GM23248 (cell line): Measurements from ENCODE around the gene ANKRD27.

Experiments used
- EZH2 ChIP-seq: fragments of 200-600 bp; sonication (generic); IDR thresholded peaks from 2 replicates; pipeline ENCODE4 v1.6.1; 2018; ENCODE audit warnings: antibody characterized with exemption, mild to moderate bottlenecking; ENCODE audit not compliant: insufficient read depth, poor library complexity, severe bottlenecking
- EZH2phosphoT487 ChIP-seq: fragments of 200-600 bp; sonication (generic); IDR thresholded peaks from 2 replicates; pipeline ENCODE4 v1.6.1; 2018; ENCODE audit warnings: antibody characterized with exemption, moderate library complexity, mild to moderate bottlenecking, low read depth; ENCODE audit not compliant: insufficient read depth

DNA sequence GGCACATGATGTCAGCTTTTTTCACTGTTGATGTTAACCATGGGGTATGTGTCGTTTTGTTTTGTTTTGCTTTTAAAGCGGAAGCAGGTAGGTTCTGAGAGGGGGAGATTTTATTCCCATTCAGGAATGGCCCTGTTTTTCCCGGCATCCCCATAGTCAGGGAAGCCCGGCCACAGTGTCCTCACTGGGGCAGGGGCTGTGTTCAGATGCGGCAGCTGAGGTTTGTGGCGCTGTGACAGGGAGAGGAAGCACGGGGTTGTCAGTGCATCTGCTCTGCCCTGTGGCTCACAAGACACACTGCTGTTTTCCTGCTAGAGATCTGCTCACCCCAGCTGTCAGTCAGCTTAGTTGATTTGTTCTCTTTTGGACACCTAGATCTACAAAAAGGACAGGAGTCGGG, 27.6 kb downstream of the ANKRD27 start:
- TF ChIP-seq EZH2 (no peak), EZH2phosphoT487 (no peak)
